Astrocyte (in vitro differentiated cells and primary cell): ENCODE data around the gene PFKL. TPM values are rescaled to one million over a fixed set of nuclear protein-coding genes. Genes with fewer than 3 reads are reported as not detected.

ENCODE experiments used
- DNase-seq: peaks from one replicate; pipeline ENCODE4 v3.0.0-alpha.2; 2010; ENCODE audit warnings: low read depth
- FAIRE-seq: peaks from 2 replicates; lab custom pipeline; 2011; peaks lifted over from hg19 to GRCh38; lab: Jason Lieb, UNC
- H2AFZ ChIP-seq: 2 replicates; pipeline ENCODE4 v1.6.0; 2012; ENCODE audit warnings: low read depth, low read length, inconsistent platforms
- H3K27ac ChIP-seq: 2 replicates; pipeline ENCODE4 v1.5.1; 2011; ENCODE audit warnings: low read depth, low read length, inconsistent platforms
- H3K27me3 ChIP-seq: 2 replicates; pipeline ENCODE4 v1.6.0; 2011; ENCODE audit warnings: low read length, inconsistent platforms; ENCODE audit not compliant: insufficient read depth
- H3K36me3 ChIP-seq: 2 replicates; pipeline ENCODE4 v1.5.1; 2011; ENCODE audit warnings: low read length, inconsistent platforms; ENCODE audit not compliant: insufficient read depth
- H3K4me1 ChIP-seq: 2 replicates; pipeline ENCODE4 v1.5.1; 2011; ENCODE audit warnings: low read length, inconsistent platforms; ENCODE audit not compliant: insufficient read depth
- H3K4me2 ChIP-seq: 2 replicates; pipeline ENCODE4 v1.6.0; 2012; ENCODE audit warnings: low read length, inconsistent platforms
- H3K4me3 ChIP-seq: 2 replicates; pipeline ENCODE4 v1.5.1; 2011; ENCODE audit warnings: low read depth, mild to moderate bottlenecking, low read length, inconsistent platforms; ENCODE audit not compliant: insufficient read depth
- H3K79me2 ChIP-seq: 2 replicates; pipeline ENCODE4 v1.6.0; 2012; ENCODE audit warnings: mild to moderate bottlenecking, low read length, inconsistent platforms; ENCODE audit not compliant: insufficient read depth
- H3K9ac ChIP-seq: 2 replicates; pipeline ENCODE4 v1.6.0; 2012; ENCODE audit warnings: mild to moderate bottlenecking, low read length, inconsistent platforms
- H3K9me3 ChIP-seq: 2 replicates; pipeline ENCODE4 v1.5.1; 2012; ENCODE audit warnings: low read depth, mild to moderate bottlenecking, low read length, inconsistent platforms; ENCODE audit not compliant: insufficient read depth
- H4K20me1 ChIP-seq: 2 replicates; pipeline ENCODE4 v1.6.0; 2012; ENCODE audit warnings: low read length, inconsistent platforms; ENCODE audit not compliant: insufficient read depth
- H3K27ac Mint-ChIP-seq: one replicate; pipeline ENCODE4 v1.8.0; 2021; ENCODE audit warnings: mild to moderate bottlenecking, mixed read lengths; ENCODE audit not compliant: unreplicated experiment
- H3K27me3 Mint-ChIP-seq: one replicate; pipeline ENCODE4 v1.8.0; 2021; ENCODE audit warnings: low read depth, mixed read lengths; ENCODE audit not compliant: unreplicated experiment
- H3K36me3 Mint-ChIP-seq: one replicate; pipeline ENCODE4 v1.8.0; 2021; ENCODE audit warnings: low read depth, mixed read lengths; ENCODE audit not compliant: unreplicated experiment
- H3K4me1 Mint-ChIP-seq: one replicate; pipeline ENCODE4 v1.8.0; 2021; ENCODE audit warnings: low read depth, mixed read lengths; ENCODE audit not compliant: unreplicated experiment
- H3K4me3 Mint-ChIP-seq: one replicate; pipeline ENCODE4 v1.8.0; 2021; ENCODE audit warnings: mild to moderate bottlenecking, moderate library complexity, mixed read lengths; ENCODE audit not compliant: unreplicated experiment
- H3K9me3 Mint-ChIP-seq: one replicate; pipeline ENCODE4 v1.8.0; 2021; ENCODE audit warnings: mild to moderate bottlenecking, mixed read lengths; ENCODE audit not compliant: unreplicated experiment
- CTCF ChIP-seq: IDR thresholded peaks from 2 replicates; pipeline ENCODE4 v1.5.1; 2011; ENCODE audit warnings: low read depth, mild to moderate bottlenecking, inconsistent platforms, low read length, moderate library complexity; ENCODE audit not compliant: insufficient read depth
- EZH2 ChIP-seq: IDR thresholded peaks from 2 replicates; pipeline ENCODE4 v1.6.1; 2012; ENCODE audit warnings: mild to moderate bottlenecking, low read length, inconsistent platforms; ENCODE audit not compliant: insufficient read depth
- total RNA-seq: library from RNA; stranded (reverse); gene quantifications from 2 replicates; pipeline ENCODE4 v1.2.1, GENCODE V29; 2021

The PFKL gene
- total RNA-seq, 1 donor from 2014 or later, result 109 TPM

- H3K27ac ChIP-seq, result no peak overlapping the region
- H3K9me3 Mint-ChIP-seq, result no peaks in the 10 kb centered on the region
- H3K36me3 Mint-ChIP-seq, result peaks cover under 1% of the 10 kb centered on the region
- no peak overlapping the region for H3K4me3 Mint-ChIP-seq
- H3K27me3 Mint-ChIP-seq, result peaks cover under 1% of the 10 kb centered on the region
- no peak for TF ChIP-seq CTCF
- TF ChIP-seq EZH2, result no peak
- no peaks in the 10 kb centered on the region for H3K4me1 ChIP-seq
- no peaks in the 10 kb centered on the region for H3K79me2 ChIP-seq
- DNase-seq (no peak), FAIRE-seq (no peak)
- peaks cover 2% of the 10 kb centered on the region for H3K4me1 Mint-ChIP-seq
- H2AFZ ChIP-seq, result no peak overlapping the region
- no peaks in the 10 kb centered on the region for H3K36me3 ChIP-seq
- H4K20me1 ChIP-seq, result peaks cover 4% of the 10 kb centered on the region
- no peak overlapping the region for H3K27ac Mint-ChIP-seq
- no peaks in the 10 kb centered on the region for H3K9me3 ChIP-seq
- H3K4me2 ChIP-seq, result no peak overlapping the region
- no peak overlapping the region for H3K4me3 ChIP-seq
- H3K9ac ChIP-seq, result no peak overlapping the region
- no peaks in the 10 kb centered on the region for H3K27me3 ChIP-seq
These were observed 27.1 kb downstream of the PFKL start for GRCh38 chr21:44326716-44327602.

GRCh38 chr21:44327603-44327974, 27.7 kb downstream of the PFKL start:
- H2AFZ ChIP-seq, result no peak overlapping the region
- Mint-ChIP-seq H3K4me3 (no peak overlapping the region), H3K27me3 (peaks cover 2% of the 10 kb centered on the region), H3K27ac (no peak overlapping the region), H3K36me3 (peaks cover 2% of the 10 kb centered on the region), H3K4me1 (peaks cover 4% of the 10 kb centered on the region), H3K9me3 (no peaks in the 10 kb centered on the region)
- no peaks in the 10 kb centered on the region for H3K4me1 ChIP-seq
- FAIRE-seq, result no peak
- no peak overlapping the region for H3K27ac ChIP-seq
- no peak overlapping the region for H3K4me3 ChIP-seq
- no peaks in the 10 kb centered on the region for H3K27me3 ChIP-seq
- TF ChIP-seq EZH2, result no peak
- TF ChIP-seq CTCF, result no peak
- H3K9me3 ChIP-seq, result no peaks in the 10 kb centered on the region
- DNase-seq, result no peak
- H3K4me2 ChIP-seq, result no peak overlapping the region
- no peak overlapping the region for H3K9ac ChIP-seq
- no peaks in the 10 kb centered on the region for H3K79me2 ChIP-seq
- no peaks in the 10 kb centered on the region for H3K36me3 ChIP-seq
- peaks cover 4% of the 10 kb centered on the region for H4K20me1 ChIP-seq
